ENCODE measurements around the gene COX18.

Gene COX18, protein sequence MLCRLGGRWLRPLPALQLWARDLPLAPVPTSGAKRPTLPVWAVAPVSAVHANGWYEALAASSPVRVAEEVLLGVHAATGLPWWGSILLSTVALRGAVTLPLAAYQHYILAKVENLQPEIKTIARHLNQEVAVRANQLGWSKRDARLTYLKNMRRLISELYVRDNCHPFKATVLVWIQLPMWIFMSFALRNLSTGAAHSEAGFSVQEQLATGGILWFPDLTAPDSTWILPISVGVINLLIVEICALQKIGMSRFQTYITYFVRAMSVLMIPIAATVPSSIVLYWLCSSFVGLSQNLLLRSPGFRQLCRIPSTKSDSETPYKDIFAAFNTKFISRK

DNA sequence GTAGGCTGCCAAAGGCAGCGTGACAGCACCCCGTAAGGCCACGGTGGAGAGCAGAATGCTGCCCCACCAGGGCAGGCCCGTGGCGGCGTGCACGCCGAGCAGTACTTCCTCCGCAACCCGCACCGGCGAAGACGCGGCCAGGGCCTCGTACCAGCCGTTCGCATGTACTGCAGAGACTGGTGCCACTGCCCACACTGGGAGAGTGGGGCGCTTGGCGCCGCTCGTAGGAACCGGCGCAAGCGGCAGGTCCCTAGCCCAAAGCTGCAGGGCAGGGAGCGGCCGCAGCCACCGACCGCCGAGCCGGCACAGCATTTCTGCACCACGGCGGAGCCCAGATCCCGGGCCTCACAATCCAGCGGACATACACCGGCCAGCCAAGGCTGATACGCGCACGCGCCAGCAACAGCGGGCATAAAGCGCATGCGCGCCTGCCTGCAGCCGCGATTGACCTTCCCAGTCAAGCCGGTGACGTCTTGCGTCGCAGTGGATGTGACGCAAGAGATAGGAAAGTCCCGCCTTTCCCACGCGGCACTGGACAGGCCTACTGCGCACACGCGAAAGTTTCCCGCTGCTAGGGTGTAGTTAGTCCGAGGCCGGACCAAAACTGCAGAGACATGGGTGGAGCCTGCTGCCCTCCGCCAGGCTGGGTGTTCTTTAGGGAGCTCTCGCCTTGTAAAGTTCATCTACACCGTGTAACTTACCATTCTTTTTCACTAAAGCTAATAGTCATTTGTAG lies at the start of gene COX18:
Gene COX18, minus strand, starts transcription at position 379 of the 736 bp plus-strand sequence. Its CDS starts 67 bp downstream, at position 312.
- Histone ChIP-seq H3K4me3 (ENCODE audit: low read depth in 1 of 5, low read length in 5 of 5) (peak within 1 kb of the TSS; percentile 95 to 99 (median 98)), H3K27ac (ENCODE audit: low read depth, low read length) (peak within 1 kb of the TSS; percentile 93), H3K9me3 (ENCODE audit: control insufficient read depth in 5 of 5, low read length in 5 of 5) (no peaks in the 10 kb centered on the region), H3K27me3 (ENCODE audit: control insufficient read depth in 5 of 5, insufficient read depth in 4 of 5, low read length in 5 of 5) (peaks cover 0 to 4% (median 0%) of the 10 kb centered on the region in 5 donors), H3K36me3 (ENCODE audit: control insufficient read depth in 5 of 5, insufficient read depth in 5 of 5, low read length in 5 of 5) (peaks cover 2 to 13% (median 4%) of the 10 kb centered on the region in 5 donors), H3K9ac (ENCODE audit: low read length in 5 of 5) (peak within 1 kb of the TSS; percentile 79 to 99 (median 98)), H3K4me1 (ENCODE audit: control insufficient read depth in 5 of 5, insufficient read depth in 5 of 5, low read length in 5 of 5) (peaks cover 8 to 29% (median 20%) of the 10 kb centered on the region in 5 donors)

DNA sequence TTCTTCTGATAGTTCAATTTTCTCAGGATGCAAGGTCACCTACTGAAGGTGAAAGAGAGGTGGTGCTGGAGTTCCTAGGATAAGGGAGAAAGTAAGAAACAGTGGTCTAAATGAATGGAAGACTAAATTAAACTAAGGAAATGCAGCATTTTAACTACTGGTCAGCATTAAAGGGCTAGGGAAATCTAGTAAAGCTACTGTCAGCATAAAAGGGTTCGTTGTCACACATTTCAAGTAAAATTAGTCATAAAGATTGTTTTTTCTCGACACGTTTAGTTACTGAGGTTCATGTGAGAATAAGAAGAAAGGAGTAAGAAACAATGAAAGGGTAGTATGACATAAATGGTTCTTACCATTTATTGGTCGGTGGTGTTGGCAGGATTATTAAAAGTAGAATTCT lies 40.0 kb upstream of the COX18 start:
- Histone ChIP-seq H3K4me3 (ENCODE audit: low read depth in 1 of 5, low read length in 5 of 5) (no peak overlapping the region), H3K27me3 (ENCODE audit: control insufficient read depth in 5 of 5, insufficient read depth in 4 of 5, low read length in 5 of 5) (no peaks in the 10 kb centered on the region), H3K9ac (ENCODE audit: low read length in 5 of 5) (no peak overlapping the region), H3K27ac (ENCODE audit: low read depth, low read length) (no peak overlapping the region), H3K4me1 (ENCODE audit: control insufficient read depth in 5 of 5, insufficient read depth in 5 of 5, low read length in 5 of 5) (no peaks in the 10 kb centered on the region), H3K9me3 (ENCODE audit: control insufficient read depth in 5 of 5, low read length in 5 of 5) (no peaks in the 10 kb centered on the region), H3K36me3 (ENCODE audit: control insufficient read depth in 5 of 5, insufficient read depth in 5 of 5, low read length in 5 of 5) (peaks cover 31 to 57% (median 53%) of the 10 kb centered on the region in 5 donors)

DNA sequence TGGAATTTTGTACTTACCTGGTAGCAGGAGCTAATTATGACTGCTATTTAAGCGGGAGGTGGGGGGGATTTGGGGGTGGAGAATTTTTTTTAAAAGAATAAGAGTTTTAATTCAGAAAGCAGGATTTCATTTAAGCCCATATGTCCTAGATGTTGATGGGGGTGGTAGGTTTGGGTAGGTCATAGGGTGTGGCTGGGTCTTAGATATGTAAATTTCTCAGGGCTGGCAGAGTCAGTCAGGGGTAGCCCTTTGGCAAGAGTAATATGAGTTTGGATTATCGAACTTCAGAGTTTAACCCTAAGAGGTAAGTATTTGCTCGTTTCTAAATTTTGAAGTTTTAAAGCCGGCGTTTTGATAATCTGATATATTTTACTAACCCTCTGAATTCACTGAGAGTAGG lies 35.2 kb upstream of the COX18 start:
- Histone ChIP-seq H3K27me3 (ENCODE audit: control insufficient read depth in 5 of 5, insufficient read depth in 4 of 5, low read length in 5 of 5) (no peaks in the 10 kb centered on the region), H3K36me3 (ENCODE audit: control insufficient read depth in 5 of 5, insufficient read depth in 5 of 5, low read length in 5 of 5) (peaks cover 29 to 68% (median 60%) of the 10 kb centered on the region in 5 donors), H3K9me3 (ENCODE audit: control insufficient read depth in 5 of 5, low read length in 5 of 5) (no peaks in the 10 kb centered on the region), H3K4me3 (ENCODE audit: low read depth in 1 of 5, low read length in 5 of 5) (no peak overlapping the region), H3K4me1 (ENCODE audit: control insufficient read depth in 5 of 5, insufficient read depth in 5 of 5, low read length in 5 of 5) (no peaks in the 10 kb centered on the region), H3K9ac (ENCODE audit: low read length in 5 of 5) (no peak overlapping the region), H3K27ac (ENCODE audit: low read depth, low read length) (no peak overlapping the region)

DNA sequence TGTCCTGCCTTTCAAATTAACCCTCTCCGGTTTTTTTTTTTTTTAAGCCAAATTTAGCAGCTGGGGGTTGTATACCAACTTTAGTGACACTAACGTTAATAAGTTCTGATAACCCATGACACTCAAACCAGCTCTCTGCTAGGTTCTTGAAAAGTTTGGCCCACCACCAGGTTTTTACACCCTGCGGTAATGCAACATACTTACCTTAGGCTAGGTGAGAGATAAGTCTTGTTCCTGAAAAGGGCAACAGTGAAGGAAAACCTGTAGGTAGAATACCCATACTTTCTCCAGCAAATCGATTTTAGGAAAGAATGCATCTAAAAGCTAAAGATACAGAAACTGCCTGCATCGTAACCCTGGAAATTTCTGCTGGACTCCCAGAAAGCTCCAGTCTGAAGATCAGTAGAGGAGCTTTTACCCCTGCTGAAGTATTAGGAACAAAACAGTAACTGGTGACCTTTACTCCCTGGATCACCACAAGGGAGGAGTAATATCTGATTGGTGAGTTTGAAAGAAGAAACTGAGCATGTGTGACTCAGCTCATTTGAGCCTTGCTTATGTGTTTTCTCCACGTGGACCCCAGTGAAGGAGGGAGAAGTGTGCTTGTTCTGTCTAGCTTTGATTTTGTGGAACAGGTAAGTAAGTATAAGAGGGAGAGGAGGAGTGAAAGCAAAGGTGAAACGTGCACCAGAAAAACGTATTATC lies 34.4 kb upstream of the COX18 start:
- H3K36me3 ChIP-seq (ENCODE audit: control insufficient read depth in 5 of 5, insufficient read depth in 5 of 5, low read length in 5 of 5) = peaks cover 29 to 69% (median 61%) of the 10 kb centered on the region in 5 donors
- no peaks in the 10 kb centered on the region for H3K9me3 ChIP-seq (ENCODE audit: control insufficient read depth in 5 of 5, low read length in 5 of 5)
- no peaks in the 10 kb centered on the region for H3K27me3 ChIP-seq (ENCODE audit: control insufficient read depth in 5 of 5, insufficient read depth in 4 of 5, low read length in 5 of 5)
- H3K4me1 ChIP-seq (ENCODE audit: control insufficient read depth in 5 of 5, insufficient read depth in 5 of 5, low read length in 5 of 5) = peaks cover 0 to 4% (median 0%) of the 10 kb centered on the region in 5 donors
- no peak overlapping the region for H3K4me3 ChIP-seq (ENCODE audit: low read depth in 1 of 5, low read length in 5 of 5)
- H3K9ac ChIP-seq (ENCODE audit: low read length in 5 of 5) = no peak overlapping the region
- H3K27ac ChIP-seq (ENCODE audit: low read depth, low read length) = no peak overlapping the region

DNA sequence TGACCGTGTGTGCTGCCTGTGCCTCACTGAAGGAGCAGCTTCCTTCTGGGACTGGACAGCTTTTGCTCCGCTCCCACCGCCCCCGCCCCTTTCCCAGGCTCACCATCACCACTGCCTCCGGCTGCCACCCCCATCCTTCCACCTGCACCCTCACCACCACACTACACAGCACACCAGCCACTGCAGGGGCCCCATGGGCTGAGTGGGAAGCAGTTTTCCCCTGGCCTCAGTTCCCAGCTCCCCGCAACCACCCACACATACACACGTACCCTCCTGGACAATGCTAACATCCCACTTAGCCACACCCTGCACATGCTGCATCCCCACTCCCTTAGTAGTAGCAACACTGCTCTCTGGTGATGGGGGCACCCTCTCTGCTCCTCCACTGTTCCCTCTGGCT lies 29.6 kb upstream of the COX18 start:
- Histone ChIP-seq H3K9ac (ENCODE audit: low read length in 5 of 5) (no peak overlapping the region), H3K36me3 (ENCODE audit: control insufficient read depth in 5 of 5, insufficient read depth in 5 of 5, low read length in 5 of 5) (peaks cover 34 to 76% (median 56%) of the 10 kb centered on the region in 5 donors), H3K4me1 (ENCODE audit: control insufficient read depth in 5 of 5, insufficient read depth in 5 of 5, low read length in 5 of 5) (peaks cover 0 to 6% (median 0%) of the 10 kb centered on the region in 5 donors), H3K9me3 (ENCODE audit: control insufficient read depth in 5 of 5, low read length in 5 of 5) (no peaks in the 10 kb centered on the region), H3K4me3 (ENCODE audit: low read depth in 1 of 5, low read length in 5 of 5) (no peak overlapping the region), H3K27ac (ENCODE audit: low read depth, low read length) (no peak overlapping the region), H3K27me3 (ENCODE audit: control insufficient read depth in 5 of 5, insufficient read depth in 4 of 5, low read length in 5 of 5) (no peaks in the 10 kb centered on the region)

DNA sequence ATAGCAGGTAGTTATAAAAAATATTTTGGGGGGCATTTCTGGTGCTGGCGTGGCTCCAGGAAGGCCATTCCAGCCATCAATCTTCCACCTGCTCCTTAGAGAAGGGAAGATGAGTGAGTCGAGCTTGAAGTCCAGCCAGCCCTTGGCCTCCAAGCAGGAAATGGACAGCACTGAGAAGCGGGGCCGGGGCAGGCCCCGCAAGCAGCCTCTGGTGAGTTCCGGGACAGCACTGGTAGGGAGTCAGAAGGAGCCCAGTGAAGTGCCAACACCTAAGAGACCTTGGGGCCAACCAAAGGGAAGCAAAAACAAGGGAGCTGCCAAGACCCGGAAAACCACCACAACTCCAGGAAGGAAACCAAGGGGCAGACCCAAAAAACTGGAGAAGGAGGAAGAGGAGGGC lies 29.2 kb upstream of the COX18 start:
- no peaks in the 10 kb centered on the region for H3K9me3 ChIP-seq (ENCODE audit: control insufficient read depth in 5 of 5, low read length in 5 of 5)
- no peak overlapping the region for H3K27ac ChIP-seq (ENCODE audit: low read depth, low read length)
- peaks cover 0 to 6% (median 0%) of the 10 kb centered on the region in 5 donors for H3K4me1 ChIP-seq (ENCODE audit: control insufficient read depth in 5 of 5, insufficient read depth in 5 of 5, low read length in 5 of 5)
- H3K4me3 ChIP-seq (ENCODE audit: low read depth in 1 of 5, low read length in 5 of 5) = no peak overlapping the region
- H3K9ac ChIP-seq (ENCODE audit: low read length in 5 of 5) = no peak overlapping the region
- H3K36me3 ChIP-seq (ENCODE audit: control insufficient read depth in 5 of 5, insufficient read depth in 5 of 5, low read length in 5 of 5) = peaks cover 34 to 77% (median 54%) of the 10 kb centered on the region in 5 donors
- no peaks in the 10 kb centered on the region for H3K27me3 ChIP-seq (ENCODE audit: control insufficient read depth in 5 of 5, insufficient read depth in 4 of 5, low read length in 5 of 5)

DNA sequence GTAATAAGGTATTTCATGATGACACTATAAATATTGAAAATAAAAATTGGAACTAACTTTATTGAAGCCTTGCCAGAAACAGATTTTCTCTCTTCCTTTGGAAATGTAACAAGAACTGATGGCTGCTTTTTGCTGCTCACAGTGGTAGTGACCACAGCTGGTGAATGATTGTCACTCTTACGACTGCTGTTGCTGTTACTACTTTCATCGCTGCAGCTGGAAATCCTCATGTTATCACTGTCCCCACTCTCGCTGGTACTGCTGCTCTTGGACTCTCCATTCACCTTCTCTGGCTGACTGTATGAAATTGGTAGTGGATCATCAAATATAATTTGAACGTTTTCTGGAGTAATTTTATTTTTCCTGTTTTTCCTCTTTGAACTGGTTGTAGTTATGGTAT lies 28.5 kb upstream of the COX18 start:
- Histone ChIP-seq H3K4me1 (ENCODE audit: control insufficient read depth in 5 of 5, insufficient read depth in 5 of 5, low read length in 5 of 5) (peaks cover 0 to 6% (median 0%) of the 10 kb centered on the region in 5 donors), H3K36me3 (ENCODE audit: control insufficient read depth in 5 of 5, insufficient read depth in 5 of 5, low read length in 5 of 5) (peaks cover 35 to 78% (median 53%) of the 10 kb centered on the region in 5 donors), H3K27ac (ENCODE audit: low read depth, low read length) (no peak overlapping the region)

DNA sequence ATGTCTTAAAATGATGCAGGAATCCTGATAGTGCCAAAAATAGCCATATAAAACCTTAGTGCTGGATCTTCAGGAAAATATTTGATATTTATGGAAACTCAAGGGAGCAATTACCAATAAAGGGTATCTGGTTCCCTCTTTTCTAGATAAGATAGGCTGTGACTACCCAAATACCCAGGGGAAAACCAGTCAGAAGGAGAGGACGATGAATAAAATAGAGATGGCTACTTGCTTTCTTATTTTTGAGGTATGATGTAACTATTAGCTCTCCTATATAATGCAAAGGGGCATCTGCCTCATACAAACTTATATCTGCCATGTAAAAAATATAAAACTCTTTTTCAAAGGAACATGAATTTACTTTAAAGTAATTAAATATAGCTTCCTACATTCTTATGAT lies 23.4 kb upstream of the COX18 start:
- no peak overlapping the region for H3K9ac ChIP-seq (ENCODE audit: low read length in 5 of 5)
- H3K4me3 ChIP-seq (ENCODE audit: low read depth in 1 of 5, low read length in 5 of 5) = no peak overlapping the region
- H3K36me3 ChIP-seq (ENCODE audit: control insufficient read depth in 5 of 5, insufficient read depth in 5 of 5, low read length in 5 of 5) = peaks cover 23 to 56% (median 41%) of the 10 kb centered on the region in 5 donors
- H3K4me1 ChIP-seq (ENCODE audit: control insufficient read depth in 5 of 5, insufficient read depth in 5 of 5, low read length in 5 of 5) = no peaks in the 10 kb centered on the region
- H3K27ac ChIP-seq (ENCODE audit: low read depth, low read length) = no peak overlapping the region
- H3K9me3 ChIP-seq (ENCODE audit: control insufficient read depth in 5 of 5, low read length in 5 of 5) = no peaks in the 10 kb centered on the region
- H3K27me3 ChIP-seq (ENCODE audit: control insufficient read depth in 5 of 5, insufficient read depth in 4 of 5, low read length in 5 of 5) = no peaks in the 10 kb centered on the region

More for the DNA sequence above, 28.5 kb upstream of the COX18 start:
- Histone ChIP-seq H3K27me3 (ENCODE audit: control insufficient read depth in 5 of 5, insufficient read depth in 4 of 5, low read length in 5 of 5) (no peaks in the 10 kb centered on the region), H3K4me3 (ENCODE audit: low read depth in 1 of 5, low read length in 5 of 5) (no peak overlapping the region), H3K9me3 (ENCODE audit: control insufficient read depth in 5 of 5, low read length in 5 of 5) (no peaks in the 10 kb centered on the region), H3K9ac (ENCODE audit: low read length in 5 of 5) (no peak overlapping the region)

DNA sequence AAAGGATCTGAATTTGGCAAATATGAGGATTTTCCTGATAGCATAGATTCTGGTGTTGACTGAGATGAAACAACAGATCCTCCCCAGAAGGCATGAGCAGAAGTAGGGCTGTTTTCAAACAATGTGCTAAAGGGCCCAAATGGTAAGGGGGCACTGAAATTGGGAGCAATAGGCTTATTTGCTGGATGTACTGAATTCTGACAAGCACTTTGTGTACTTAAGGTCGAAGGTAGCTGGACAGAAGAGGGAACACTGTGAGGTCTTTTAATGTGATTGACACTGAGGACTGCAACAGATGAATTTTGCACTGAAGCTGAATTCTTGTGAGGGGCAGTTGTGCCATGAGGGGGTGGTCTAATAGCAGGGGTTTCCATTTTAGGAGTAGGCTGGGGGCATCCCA lies 21.2 kb upstream of the COX18 start:
- H3K36me3 ChIP-seq (ENCODE audit: control insufficient read depth in 5 of 5, insufficient read depth in 5 of 5, low read length in 5 of 5) = peaks cover 20 to 38% (median 35%) of the 10 kb centered on the region in 5 donors
- H3K9me3 ChIP-seq (ENCODE audit: control insufficient read depth in 5 of 5, low read length in 5 of 5) = no peaks in the 10 kb centered on the region
- H3K4me1 ChIP-seq (ENCODE audit: control insufficient read depth in 5 of 5, insufficient read depth in 5 of 5, low read length in 5 of 5) = peaks cover 0 to 3% (median 0%) of the 10 kb centered on the region in 5 donors
- H3K9ac ChIP-seq (ENCODE audit: low read length in 5 of 5) = no peak overlapping the region
- no peaks in the 10 kb centered on the region for H3K27me3 ChIP-seq (ENCODE audit: control insufficient read depth in 5 of 5, insufficient read depth in 4 of 5, low read length in 5 of 5)
- no peak overlapping the region for H3K4me3 ChIP-seq (ENCODE audit: low read depth in 1 of 5, low read length in 5 of 5)
- no peak overlapping the region for H3K27ac ChIP-seq (ENCODE audit: low read depth, low read length)
